ENCODE results near the gene TMBIM6. TPM values are rescaled to one million over a fixed set of nuclear protein-coding genes. Genes with fewer than 3 reads are reported as not detected.

Gene TMBIM6
- total and polyA plus RNA-seq, 2 donors from 2014 or later = 644 to 724 TPM

DNA sequence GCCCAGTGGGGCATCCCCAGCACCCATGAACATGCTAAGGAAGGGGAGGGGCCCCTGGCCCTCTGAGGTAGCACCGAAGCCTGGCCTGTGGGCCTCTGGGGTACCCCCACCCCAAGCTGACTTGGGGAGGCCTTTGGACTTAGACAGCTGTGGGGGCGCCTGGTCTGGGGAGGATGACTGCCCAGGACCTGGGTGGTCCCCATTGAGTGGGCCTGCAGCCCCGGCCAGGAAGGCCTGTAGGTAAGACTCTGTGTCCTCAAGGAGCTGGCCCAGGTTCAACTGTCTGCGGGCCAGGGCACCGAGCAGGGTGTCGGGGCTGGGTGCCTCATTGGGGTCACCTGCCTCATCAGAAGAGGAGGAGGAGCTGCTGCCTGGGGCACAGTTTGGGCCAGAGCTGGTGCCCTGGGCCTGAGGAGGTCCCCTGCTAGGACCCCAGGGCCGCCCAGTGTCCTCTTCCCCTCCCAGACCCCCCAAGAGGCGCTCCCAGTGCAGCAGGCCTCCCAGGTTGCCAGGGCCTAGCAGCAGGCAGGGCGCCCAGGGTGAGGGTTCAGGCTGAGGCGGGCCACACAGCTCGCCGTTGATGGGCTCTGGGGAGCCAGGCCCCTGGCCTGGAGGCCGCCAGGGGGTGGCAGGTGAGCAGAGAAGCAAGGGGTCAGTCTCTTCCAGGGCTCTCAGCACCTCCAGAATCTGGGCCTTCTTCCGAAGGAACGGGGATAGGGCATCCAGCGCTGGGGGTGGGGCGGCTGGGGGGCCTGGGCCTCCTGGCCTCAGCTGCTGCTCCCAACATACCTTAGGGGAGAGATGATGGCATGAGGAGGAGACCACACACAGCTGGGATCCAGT is 55.5 kb downstream of the TMBIM6 start:
- H3K27ac ChIP-seq (ENCODE audit: low read depth in 2 of 2, low read length in 2 of 2) = no peak overlapping the region
- peaks cover 0 to 27% (median 12%) of the 10 kb centered on the region in 3 donors for H3K36me3 ChIP-seq (ENCODE audit: control insufficient read depth in 2 of 3, insufficient read depth in 3 of 3, low read length in 3 of 3)
- H3K4me1 ChIP-seq (ENCODE audit: control insufficient read depth in 2 of 3, insufficient read depth in 2 of 3, low read depth in 1 of 3, low read length in 3 of 3) = peaks cover 0 to 5% (median 0%) of the 10 kb centered on the region in 3 donors
- no peak for DNase-seq
- no peak for FAIRE-seq
- intact Hi-C loops (cut with DNase I) = no loop called here
- no peaks in the 10 kb centered on the region for H3K27me3 ChIP-seq (ENCODE audit: control insufficient read depth, insufficient read depth, low read length)
- H3K9ac ChIP-seq (ENCODE audit: low read length in 3 of 3) = no peak overlapping the region
- H3K9me3 ChIP-seq (ENCODE audit: control insufficient read depth in 2 of 3, insufficient read depth in 1 of 3, low read length in 3 of 3) = no peaks in the 10 kb centered on the region
- TF ChIP-seq, protein P1, sequence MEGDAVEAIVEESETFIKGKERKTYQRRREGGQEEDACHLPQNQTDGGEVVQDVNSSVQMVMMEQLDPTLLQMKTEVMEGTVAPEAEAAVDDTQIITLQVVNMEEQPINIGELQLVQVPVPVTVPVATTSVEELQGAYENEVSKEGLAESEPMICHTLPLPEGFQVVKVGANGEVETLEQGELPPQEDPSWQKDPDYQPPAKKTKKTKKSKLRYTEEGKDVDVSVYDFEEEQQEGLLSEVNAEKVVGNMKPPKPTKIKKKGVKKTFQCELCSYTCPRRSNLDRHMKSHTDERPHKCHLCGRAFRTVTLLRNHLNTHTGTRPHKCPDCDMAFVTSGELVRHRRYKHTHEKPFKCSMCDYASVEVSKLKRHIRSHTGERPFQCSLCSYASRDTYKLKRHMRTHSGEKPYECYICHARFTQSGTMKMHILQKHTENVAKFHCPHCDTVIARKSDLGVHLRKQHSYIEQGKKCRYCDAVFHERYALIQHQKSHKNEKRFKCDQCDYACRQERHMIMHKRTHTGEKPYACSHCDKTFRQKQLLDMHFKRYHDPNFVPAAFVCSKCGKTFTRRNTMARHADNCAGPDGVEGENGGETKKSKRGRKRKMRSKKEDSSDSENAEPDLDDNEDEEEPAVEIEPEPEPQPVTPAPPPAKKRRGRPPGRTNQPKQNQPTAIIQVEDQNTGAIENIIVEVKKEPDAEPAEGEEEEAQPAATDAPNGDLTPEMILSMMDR (IDR thresholded peaks at IDR 0.05; ENCODE audit: borderline replicate concordance, extremely low read depth, insufficient read depth) = no peak
- H3K4me3 ChIP-seq (ENCODE audit: low read length in 3 of 3) = no peak overlapping the region

DNA sequence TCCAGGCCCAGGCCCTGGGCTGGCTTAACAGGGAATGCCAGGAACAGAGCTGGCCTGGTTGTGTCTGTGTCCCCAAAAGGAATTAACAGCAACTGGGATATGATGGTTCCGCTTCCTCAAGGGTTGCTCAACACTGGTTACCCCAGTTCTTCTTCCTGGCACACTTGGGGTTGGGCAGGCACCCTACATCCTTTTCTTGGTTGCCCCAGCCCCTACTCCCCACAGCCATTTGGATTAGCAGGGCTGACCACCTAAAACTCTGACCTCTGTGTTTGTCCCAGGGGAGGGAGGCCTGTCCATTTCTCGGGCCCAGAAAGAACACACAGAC is 56.1 kb downstream of the TMBIM6 start:
- Histone ChIP-seq H3K36me3 (ENCODE audit: control insufficient read depth in 2 of 3, insufficient read depth in 3 of 3, low read length in 3 of 3) (peaks cover 0 to 30% (median 12%) of the 10 kb centered on the region in 3 donors), H3K27me3 (ENCODE audit: control insufficient read depth, insufficient read depth, low read length) (no peaks in the 10 kb centered on the region), H3K27ac (ENCODE audit: low read depth in 2 of 2, low read length in 2 of 2) (no peak overlapping the region), H3K9me3 (ENCODE audit: control insufficient read depth in 2 of 3, insufficient read depth in 1 of 3, low read length in 3 of 3) (no peaks in the 10 kb centered on the region), H3K4me3 (ENCODE audit: low read length in 3 of 3) (no peak overlapping the region), H3K9ac (ENCODE audit: low read length in 3 of 3) (no peak overlapping the region), H3K4me1 (ENCODE audit: control insufficient read depth in 2 of 3, insufficient read depth in 2 of 3, low read depth in 1 of 3, low read length in 3 of 3) (peaks cover 0 to 5% (median 0%) of the 10 kb centered on the region in 3 donors)
- FAIRE-seq (no peak), DNase-seq (no peak)
- TF ChIP-seq, protein P1 (IDR thresholded peaks at IDR 0.05; ENCODE audit: borderline replicate concordance, extremely low read depth, insufficient read depth) = no peak
- intact Hi-C loops (cut with DNase I) = no loop called here

DNA sequence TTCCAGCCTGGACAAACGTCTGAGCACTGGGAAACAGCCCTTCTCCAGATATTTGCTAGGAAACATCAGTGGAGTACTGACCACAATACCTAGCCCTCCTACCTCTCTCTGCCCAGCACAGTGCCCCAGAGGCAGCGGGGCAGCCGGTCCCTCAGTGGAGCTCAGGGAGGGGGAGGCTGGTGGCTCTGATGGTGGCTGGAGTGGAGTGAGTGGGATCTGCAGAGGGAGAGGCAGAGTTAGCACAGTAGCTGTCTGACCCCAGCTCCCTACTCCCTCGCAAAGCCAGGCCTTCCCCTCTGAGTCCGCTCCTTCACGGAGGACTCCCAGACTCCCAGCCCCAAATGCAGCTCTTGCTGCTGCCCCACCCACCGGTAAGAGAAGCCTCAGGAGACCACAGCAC is 56.9 kb downstream of the TMBIM6 start:
- Histone ChIP-seq H3K9ac (ENCODE audit: low read length in 3 of 3) (no peak overlapping the region), H3K27me3 (ENCODE audit: control insufficient read depth, insufficient read depth, low read length) (no peaks in the 10 kb centered on the region), H3K27ac (ENCODE audit: low read depth in 2 of 2, low read length in 2 of 2) (no peak overlapping the region), H3K4me3 (ENCODE audit: low read length in 3 of 3) (no peak overlapping the region), H3K4me1 (ENCODE audit: control insufficient read depth in 2 of 3, insufficient read depth in 2 of 3, low read depth in 1 of 3, low read length in 3 of 3) (peaks cover 0 to 5% (median 0%) of the 10 kb centered on the region in 3 donors), H3K9me3 (ENCODE audit: control insufficient read depth in 2 of 3, insufficient read depth in 1 of 3, low read length in 3 of 3) (no peaks in the 10 kb centered on the region), H3K36me3 (ENCODE audit: control insufficient read depth in 2 of 3, insufficient read depth in 3 of 3, low read length in 3 of 3) (peaks cover 0 to 35% (median 12%) of the 10 kb centered on the region in 3 donors)
- no peak for FAIRE-seq
- DNase-seq = no peak
- intact Hi-C loops (cut with DNase I) = no loop called here
- TF ChIP-seq, protein P1 (IDR thresholded peaks at IDR 0.05; ENCODE audit: borderline replicate concordance, extremely low read depth, insufficient read depth) = no peak
